ENCODE measurements around the gene PITX2. TPM values are rescaled to one million over a fixed set of nuclear protein-coding genes. Genes with fewer than 3 reads are reported as not detected.

Gene PITX2
- total and polyA plus RNA-seq, 2 of the 8 experiments (the other 6 are each of a cell fraction or from before 2014, with no cell fraction given), result 0.09 to 0.67 TPM

- H3K4me2 ChIP-seq (ENCODE audit: insufficient read depth in 1 of 2, low read depth in 2 of 2, low read length in 2 of 2), result peak overlapping the region; percentile 64 to 93
Observed at GRCh38 chr4:110641218-110641617, 18.3 kb upstream of the PITX2 start.

More at GRCh38 chr4:110641218-110641617, 18.3 kb upstream of the PITX2 start:
- Histone ChIP-seq H2BK12ac (ENCODE audit: low read depth, low read length) (no peak overlapping the region; the same call in 1 of the 2 replicates), H3K27me3 (replicated peaks in 1 of 4; ENCODE audit: control insufficient read depth in 3 of 4, extremely low read depth in 1 of 4, insufficient read depth in 3 of 4, low read length in 3 of 4) (peaks cover 30 to 67% (median 62%) of the 10 kb centered on the region in 4 experiments), H3K23me2 (ENCODE audit: low read depth, low read length) (peaks cover 18% of the 10 kb centered on the region), H3K4ac (replicated peaks; ENCODE audit: insufficient read length, low read depth, low read length) (no peak overlapping the region), H2AK5ac (ENCODE audit: low read depth, low read length) (no peak overlapping the region), H3K18ac (ENCODE audit: extremely low read depth, low read length) (no peak overlapping the region), H3K79me1 (ENCODE audit: low read depth, low read length) (no peaks in the 10 kb centered on the region; the same call in 1 of the 2 replicates), H3K56ac (replicated peaks; ENCODE audit: insufficient read length, low read depth, low read length) (no peak overlapping the region), H2BK15ac (ENCODE audit: low read length) (no peak overlapping the region), H3K14ac (ENCODE audit: insufficient read length) (no peak overlapping the region), H3K9ac (replicated peaks in 1 of 4; ENCODE audit: extremely low read depth in 1 of 4, low read depth in 3 of 4, low read length in 3 of 4) (no peak overlapping the region), H3K36me3 (ENCODE audit: control insufficient read depth in 2 of 4, insufficient read depth in 4 of 4, low read length in 3 of 4) (no peaks in the 10 kb centered on the region), H4K8ac (ENCODE audit: extremely low read depth, insufficient read depth, low read length) (no peak overlapping the region), H3K9me3 (ENCODE audit: insufficient read depth in 2 of 2, low read depth in 1 of 2, low read length in 1 of 2) (no peaks in the 10 kb centered on the region), H3K23ac (ENCODE audit: insufficient read length) (no peak overlapping the region), H2AFZ (ENCODE audit: low read length) (no peak overlapping the region), H2BK5ac (ENCODE audit: low read depth, low read length) (no peak overlapping the region), H4K5ac (ENCODE audit: insufficient read length, low read depth, low read length) (no peak overlapping the region), H3K4me1 (replicated peaks in 1 of 4; ENCODE audit: control insufficient read depth in 3 of 4, insufficient read depth in 4 of 4, low read length in 3 of 4) (peaks cover 14 to 33% (median 18%) of the 10 kb centered on the region in 4 experiments), H4K20me1 (replicated peaks in 1 of 2; ENCODE audit: control insufficient read depth in 1 of 2, insufficient read depth in 2 of 2, low read length in 2 of 2) (peaks cover 0 to 7% of the 10 kb centered on the region in 2 experiments), H3K4me3 (ENCODE audit: extremely low read depth in 1 of 4, insufficient read depth in 2 of 4, low read depth in 3 of 4, low read length in 4 of 4) (peak overlapping the region; percentile 14 to 52 (median 21); a peak in 7 of 8 replicates), H3K27ac (ENCODE audit: low read depth, low read length) (no peak overlapping the region), H3K79me2 (ENCODE audit: control insufficient read depth in 1 of 2, insufficient read depth in 2 of 2, low read length in 2 of 2) (no peaks in the 10 kb centered on the region), H2BK20ac (ENCODE audit: low read length) (no peak overlapping the region), H4K91ac (replicated peaks; ENCODE audit: insufficient read length, low read length) (no peak overlapping the region), H2BK120ac (replicated peaks; ENCODE audit: low read depth, low read length) (no peak overlapping the region)
- 1% methylated on average over 18 of the region's 18 CpGs; no CpG with 5 or more reads in 1 of the 2 experiments for WGBS, 2 experiments (ENCODE audit: extremely low coverage in 1 of 2, insufficient coverage in 1 of 2, insufficient read length in 1 of 2, insufficient replicate concordance in 2 of 2, low coverage in 1 of 2, low lambda C conversion rate in 2 of 2, missing lambda C conversion rate in 1 of 2)
- TF ChIP-seq EZH2 (IDR thresholded peaks at IDR 0.05; ENCODE audit: low read depth, low read length, severe bottlenecking), result peak; percentile 57
- peak; percentile 60 for TF ChIP-seq SUZ12 (IDR thresholded peaks at IDR 0.05; ENCODE audit: low read length)
- TF ChIP-seq E2F6 (IDR thresholded peaks at IDR 0.05), result 0 out of 2 replicates have a peak, but pooled peaks have one; percentile 18
- TF ChIP-seq ASH2L (IDR thresholded peaks at IDR 0.05; ENCODE audit: low read length), result peak; percentile 41
- TF ChIP-seq RXRA (IDR thresholded peaks at IDR 0.05; ENCODE audit: insufficient read depth, low read depth, low read length), result no peak
- TF ChIP-seq CREB1 (IDR thresholded peaks at IDR 0.05), result no peak
- TF ChIP-seq CTBP2 (IDR thresholded peaks at IDR 0.05; ENCODE audit: borderline replicate concordance, insufficient read depth, insufficient read length, low read length), result peak; percentile 77
- peak; percentile 72 for TF ChIP-seq RNF2 (IDR thresholded peaks at IDR 0.05; ENCODE audit: borderline replicate concordance, low read depth, low read length, missing control alignments, poor library complexity, severe bottlenecking)
- ChIA-PET CTCF (ENCODE audit: partially characterized antibody) (interaction anchor here (0.9 to 2.2 kb wide), 5 partner anchors 10 to 1303 kb away, joined by 3 to 12 read pairs (median 3); no protein-coding TSS in a partner anchor), POLR2A (ENCODE audit: partially characterized antibody) (interaction anchor here (3.4 kb wide), 1 partner anchor 26 kb away, joined by 13 read pairs; no protein-coding TSS in a partner anchor)
- no peak for FAIRE-seq
- DNase-seq (ENCODE audit: low read depth in 1 of 2, low spot score in 2 of 2), result peak in 1 of 2 experiments; percentile 61
